ENCODE results near the gene SPATA9. TPM values are rescaled to one million over a fixed set of nuclear protein-coding genes. Genes with fewer than 3 reads are reported as not detected.

SPATA9 gene
- polyA plus RNA-seq, 1 donor from 2014 or later: not detected

DNA sequence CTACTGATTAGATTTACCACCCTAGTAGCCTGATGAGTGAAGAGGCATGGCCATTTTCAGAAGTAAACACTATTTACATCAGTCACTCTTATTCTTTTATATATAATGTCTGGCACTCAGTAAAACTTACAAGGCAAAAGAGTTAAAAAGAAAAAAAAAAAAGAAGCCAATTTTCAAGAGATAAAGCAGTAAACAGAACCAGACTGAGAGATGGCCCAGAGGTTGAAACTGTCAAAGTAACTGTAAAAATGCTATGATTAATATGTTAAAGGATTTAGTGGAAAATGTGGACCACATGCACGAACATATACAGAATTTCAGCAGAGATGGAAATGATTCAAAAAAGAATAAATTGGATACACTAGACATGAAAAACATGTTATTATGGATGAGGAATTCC lies 69.3 kb downstream of the SPATA9 start:
- Mint-ChIP-seq H3K27me3 (peaks cover 2% of the 10 kb centered on the region), H3K4me1 (peaks cover 1 to 4% (median 2%) of the 10 kb centered on the region in 3 donors), H3K9me3 (peaks cover 0 to 7% (median 6%) of the 10 kb centered on the region in 3 donors), H3K27ac (no peak overlapping the region), H3K36me3 (peaks cover 8% of the 10 kb centered on the region), H3K4me3 (no peak overlapping the region)

DNA sequence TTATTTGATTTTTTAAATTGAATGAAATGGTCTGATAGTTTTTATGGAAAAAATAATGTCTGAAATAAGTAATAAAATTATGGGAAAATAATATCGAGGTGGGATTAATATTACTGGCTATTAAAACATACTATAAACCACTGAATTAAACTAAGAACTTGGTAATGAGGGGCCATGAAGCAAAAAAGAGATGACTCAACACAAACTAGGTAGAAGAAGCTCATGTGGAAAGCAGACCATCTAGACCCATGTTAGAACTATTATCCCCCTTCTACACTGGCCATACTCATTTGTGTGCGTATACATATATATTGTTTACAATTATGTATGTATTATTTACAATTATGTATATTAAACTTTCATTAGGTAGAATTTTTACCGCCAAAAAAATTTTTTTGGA lies 71.4 kb downstream of the SPATA9 start:
- no peak overlapping the region for H3K4me3 Mint-ChIP-seq
- peaks cover 0 to 7% (median 6%) of the 10 kb centered on the region in 3 donors for H3K9me3 Mint-ChIP-seq
- no peaks in the 10 kb centered on the region for H3K4me1 Mint-ChIP-seq
- H3K27me3 Mint-ChIP-seq: peaks cover 2% of the 10 kb centered on the region
- H3K27ac Mint-ChIP-seq: no peak overlapping the region
- H3K36me3 Mint-ChIP-seq: peaks cover 8% of the 10 kb centered on the region

DNA sequence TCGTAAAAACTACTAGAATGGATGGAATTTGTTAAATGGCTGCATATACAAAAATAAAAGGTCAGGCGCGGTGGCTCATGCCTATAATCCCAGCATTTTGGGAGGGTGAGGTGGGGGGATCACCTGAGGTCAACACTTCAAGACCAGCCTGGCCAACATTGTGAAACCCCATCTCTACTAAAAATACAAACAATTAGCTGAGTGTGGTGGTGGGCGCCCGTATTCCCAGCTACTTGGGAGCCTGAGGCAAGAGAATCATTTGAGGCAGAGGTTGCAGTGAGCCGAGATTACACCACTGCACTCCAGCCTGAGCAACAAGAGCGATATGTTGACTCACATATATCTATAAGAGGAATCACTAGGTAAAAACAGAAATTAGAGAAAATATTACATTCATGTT lies 72.2 kb downstream of the SPATA9 start:
- no peak overlapping the region for H3K27ac Mint-ChIP-seq
- peaks cover 0 to 7% (median 6%) of the 10 kb centered on the region in 3 donors for H3K9me3 Mint-ChIP-seq
- H3K27me3 Mint-ChIP-seq: peaks cover 2% of the 10 kb centered on the region
- H3K4me3 Mint-ChIP-seq: no peak overlapping the region
- H3K36me3 Mint-ChIP-seq: peaks cover 8% of the 10 kb centered on the region
- H3K4me1 Mint-ChIP-seq: no peaks in the 10 kb centered on the region

DNA sequence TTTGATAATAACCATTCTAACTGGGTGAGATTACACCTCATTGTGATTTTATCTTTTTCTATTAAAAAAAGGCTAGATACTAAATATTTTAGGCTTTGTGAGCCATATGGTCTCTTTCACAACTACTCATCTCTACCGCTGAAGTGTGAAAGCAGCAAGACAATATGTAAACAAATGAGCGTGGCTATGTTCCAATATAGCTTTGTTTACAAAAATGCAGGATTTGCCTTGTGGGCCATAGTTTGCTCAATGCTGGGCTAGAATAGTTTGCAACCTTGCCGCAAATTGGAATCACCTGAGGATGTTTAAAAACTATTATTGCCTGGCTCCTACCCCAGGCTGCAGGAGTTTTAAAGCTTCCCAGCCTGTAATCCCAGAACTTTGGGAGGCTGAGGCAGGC lies 73.1 kb downstream of the SPATA9 start:
- Mint-ChIP-seq H3K27me3 (peaks cover 2% of the 10 kb centered on the region), H3K36me3 (peaks cover 8% of the 10 kb centered on the region), H3K27ac (no peak overlapping the region), H3K4me1 (no peaks in the 10 kb centered on the region), H3K9me3 (peaks cover 0 to 7% (median 6%) of the 10 kb centered on the region in 3 donors), H3K4me3 (no peak overlapping the region)

Other genes with a start within 250 kb of the SPATA9 start
- 46.0 TPM for gene SKIC3, start 128.0 kb downstream of the SPATA9 start, polyA plus RNA-seq
- gene ARSK, start 127.9 kb downstream of the SPATA9 start, polyA plus RNA-seq: 6.9 TPM
- gene GPR150, start 62.9 kb downstream of the SPATA9 start, polyA plus RNA-seq: 0.66 TPM
- 4.1 TPM for gene RFESD, start 36.2 kb downstream of the SPATA9 start, polyA plus RNA-seq
- 1.9 TPM for gene RHOBTB3, start 48.3 kb upstream of the SPATA9 start, polyA plus RNA-seq
- gene GLRX, start 139.7 kb upstream of the SPATA9 start, polyA plus RNA-seq: 113 TPM

Measured in IgD-negative memory B cell (primary cell).